Left ventricle myocardium inferior (tissue), 1 donor: Measurements from ENCODE around the gene PTPRN2. TPM values are rescaled to one million over a fixed set of nuclear protein-coding genes. Genes with fewer than 3 reads are reported as not detected.

ENCODE experiments used
- DNase-seq: peaks from one replicate; pipeline ENCODE4 v3.0.0-alpha.2; 2020
- H3K27ac ChIP-seq: fragments of 200-600 bp; replicated peaks from 2 replicates; pipeline ENCODE4 v1.8.0; 2021
- H3K27me3 ChIP-seq: fragments of 200-600 bp; 2 replicates; pipeline ENCODE4 v1.8.0; 2021; ENCODE audit warnings: low read depth
- H3K36me3 ChIP-seq: fragments of 200-600 bp; 2 replicates; pipeline ENCODE4 v1.8.0; 2021
- H3K4me1 ChIP-seq: fragments of 200-600 bp; 2 replicates; pipeline ENCODE4 v1.8.0; 2021
- H3K4me3 ChIP-seq: fragments of 200-600 bp; 2 replicates; pipeline ENCODE4 v1.8.0; 2021; ENCODE audit warnings: mild to moderate bottlenecking, moderate library complexity
- H3K9me3 ChIP-seq: fragments of 200-600 bp; replicated peaks from 2 replicates; pipeline ENCODE4 v1.8.0; 2021
- intact Hi-C: fragments of 100-400 bp; cut with micrococcal nuclease; formaldehyde crosslinking; loops from one replicate; pipeline ENCODE4 v1.11.0; 2022
- total RNA-seq: library from RNA; stranded (reverse); fragmentation: NEBNext Ultra II Directional; extraction: Animal tissue kit (Norgen Biotek cat#: 25700); gene quantifications from one replicate; pipeline ENCODE4 v1.2.1, GENCODE V29; 2021
- TF ChIP-seq, protein P1 (sequence below): fragments of 200-600 bp; IDR thresholded peaks from 2 replicates; pipeline ENCODE4 v1.8.0; 2021; ENCODE audit warnings: antibody characterized with exemption, mild to moderate bottlenecking, borderline replicate concordance
- donor health status: DM: no; HTN: yes; CAD: no; lungs with severe emphysema.

PTPRN2 gene
- total RNA-seq, 1 donor from 2014 or later, result 1.3 TPM

DNA sequence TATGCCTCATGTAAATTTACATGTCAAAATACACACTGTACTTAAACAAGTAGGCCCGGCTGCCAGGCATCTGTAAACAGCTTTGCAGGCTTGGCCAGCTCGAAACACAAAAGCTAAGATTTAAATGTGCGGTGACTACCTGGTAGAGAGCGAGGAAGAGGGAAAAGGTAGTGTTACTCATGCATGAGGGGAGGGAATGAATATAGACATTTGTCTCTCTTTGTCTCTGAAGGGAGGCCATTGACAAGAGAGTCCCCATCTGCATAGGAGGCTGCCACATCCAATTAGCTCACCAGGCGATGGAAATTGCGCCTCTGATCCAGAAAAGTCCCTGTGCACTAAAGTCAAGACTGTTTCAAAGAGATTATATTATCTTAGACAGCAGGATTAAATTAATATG is 535.8 kb downstream of the PTPRN2 start:
- TF ChIP-seq, protein P1, sequence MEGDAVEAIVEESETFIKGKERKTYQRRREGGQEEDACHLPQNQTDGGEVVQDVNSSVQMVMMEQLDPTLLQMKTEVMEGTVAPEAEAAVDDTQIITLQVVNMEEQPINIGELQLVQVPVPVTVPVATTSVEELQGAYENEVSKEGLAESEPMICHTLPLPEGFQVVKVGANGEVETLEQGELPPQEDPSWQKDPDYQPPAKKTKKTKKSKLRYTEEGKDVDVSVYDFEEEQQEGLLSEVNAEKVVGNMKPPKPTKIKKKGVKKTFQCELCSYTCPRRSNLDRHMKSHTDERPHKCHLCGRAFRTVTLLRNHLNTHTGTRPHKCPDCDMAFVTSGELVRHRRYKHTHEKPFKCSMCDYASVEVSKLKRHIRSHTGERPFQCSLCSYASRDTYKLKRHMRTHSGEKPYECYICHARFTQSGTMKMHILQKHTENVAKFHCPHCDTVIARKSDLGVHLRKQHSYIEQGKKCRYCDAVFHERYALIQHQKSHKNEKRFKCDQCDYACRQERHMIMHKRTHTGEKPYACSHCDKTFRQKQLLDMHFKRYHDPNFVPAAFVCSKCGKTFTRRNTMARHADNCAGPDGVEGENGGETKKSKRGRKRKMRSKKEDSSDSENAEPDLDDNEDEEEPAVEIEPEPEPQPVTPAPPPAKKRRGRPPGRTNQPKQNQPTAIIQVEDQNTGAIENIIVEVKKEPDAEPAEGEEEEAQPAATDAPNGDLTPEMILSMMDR, result no peak
- no peak for DNase-seq
- Histone ChIP-seq H3K4me1 (no peaks in the 10 kb centered on the region), H3K27me3 (peaks cover 34% of the 10 kb centered on the region), H3K36me3 (no peaks in the 10 kb centered on the region), H3K4me3 (no peak overlapping the region), H3K9me3 (no peaks in the 10 kb centered on the region), H3K27ac (no peak overlapping the region)
- intact Hi-C loops, result no loop called here

DNA sequence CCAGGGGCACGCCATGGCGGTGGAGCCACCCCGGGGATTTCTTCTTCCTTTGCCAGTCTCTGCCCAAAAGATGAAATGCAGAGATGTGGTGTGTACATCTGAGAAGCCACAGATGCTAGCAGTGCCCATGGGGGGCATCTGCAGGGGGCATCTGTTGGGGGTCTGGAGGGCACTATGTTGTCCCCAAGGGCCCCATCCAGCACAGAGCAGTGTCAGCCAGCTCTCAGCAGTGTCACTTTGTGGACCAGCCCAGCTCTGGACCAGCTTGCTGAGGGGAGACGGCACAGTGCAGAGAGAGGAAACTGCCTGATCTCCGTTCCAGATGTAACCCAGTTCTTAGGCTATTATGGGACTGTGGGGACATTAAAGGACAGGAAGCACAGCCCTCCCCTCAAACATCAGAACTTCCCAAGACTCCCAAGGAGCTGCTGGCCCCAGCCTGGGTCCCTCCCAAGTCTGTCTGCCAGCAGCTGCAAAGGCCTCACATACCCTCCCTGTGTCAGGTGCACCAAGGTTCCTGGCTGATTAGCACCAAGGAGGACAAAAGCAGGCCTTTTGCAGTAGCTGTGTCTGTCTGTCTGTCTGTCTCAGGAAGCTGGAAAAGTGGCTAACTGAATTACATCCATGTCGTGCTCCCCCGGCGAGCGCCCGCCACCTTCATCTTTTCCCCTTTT is 536.5 kb downstream of the PTPRN2 start:
- Histone ChIP-seq H3K9me3 (no peaks in the 10 kb centered on the region), H3K27ac (no peak overlapping the region), H3K36me3 (no peaks in the 10 kb centered on the region), H3K4me1 (no peaks in the 10 kb centered on the region), H3K27me3 (peaks cover 34% of the 10 kb centered on the region), H3K4me3 (no peak overlapping the region)
- no peak for DNase-seq
- TF ChIP-seq, protein P1, result no peak
- intact Hi-C loops, result no loop called here

GRCh38 chr7:158050441-158050977 is 537.1 kb downstream of the PTPRN2 start:
- no peak overlapping the region for H3K27ac ChIP-seq
- no peak for DNase-seq
- H3K36me3 ChIP-seq, result no peaks in the 10 kb centered on the region
- intact Hi-C loops, result no loop called here
- TF ChIP-seq, protein P1, result no peak
- H3K4me1 ChIP-seq, result no peaks in the 10 kb centered on the region
- H3K9me3 ChIP-seq, result no peaks in the 10 kb centered on the region
- peaks cover 34% of the 10 kb centered on the region for H3K27me3 ChIP-seq
- H3K4me3 ChIP-seq, result no peak overlapping the region

DNA sequence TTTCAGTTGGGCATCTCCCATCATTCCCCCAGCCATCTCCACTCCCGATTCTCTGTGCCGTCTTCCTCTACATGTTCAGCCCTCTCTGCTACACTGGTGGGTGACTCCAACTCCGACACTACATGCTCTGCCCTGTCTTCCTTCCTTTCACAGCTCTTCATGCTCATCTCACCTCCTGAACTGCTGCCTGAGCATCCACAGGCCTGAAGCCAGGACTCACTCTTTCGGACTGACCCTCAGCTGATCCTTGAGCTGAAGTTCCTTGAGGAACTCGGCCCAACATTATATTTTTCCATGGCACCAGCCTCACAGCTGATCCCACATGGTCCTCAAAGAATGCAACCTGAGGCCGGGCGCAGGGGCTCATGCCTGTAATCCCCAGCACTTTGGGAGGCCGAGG is 538.4 kb downstream of the PTPRN2 start:
- DNase-seq, result no peak
- TF ChIP-seq, protein P1, result no peak
- Histone ChIP-seq H3K36me3 (no peaks in the 10 kb centered on the region), H3K4me3 (no peak overlapping the region), H3K9me3 (no peaks in the 10 kb centered on the region), H3K27ac (no peak overlapping the region), H3K4me1 (no peaks in the 10 kb centered on the region), H3K27me3 (peaks cover 29% of the 10 kb centered on the region)
- intact Hi-C loops, result no loop called here

- Histone ChIP-seq H3K36me3 (no peaks in the 10 kb centered on the region), H3K27ac (no peak overlapping the region), H3K9me3 (no peaks in the 10 kb centered on the region), H3K27me3 (peaks cover 25% of the 10 kb centered on the region), H3K4me3 (no peak overlapping the region), H3K4me1 (no peaks in the 10 kb centered on the region)
- intact Hi-C loops, result no loop called here
- no peak for DNase-seq
- TF ChIP-seq, protein P1, result no peak
These were observed 539.1 kb downstream of the PTPRN2 start for GRCh38 chr7:158048569-158048968.
